Measurements from ENCODE around the gene LNP1.
"Not testable (repeated sequence)": the region's sequence is repeated elsewhere in the genome, so short reads cannot be mapped to it uniquely, and the experiment has no call there.

LNP1 gene

DNA sequence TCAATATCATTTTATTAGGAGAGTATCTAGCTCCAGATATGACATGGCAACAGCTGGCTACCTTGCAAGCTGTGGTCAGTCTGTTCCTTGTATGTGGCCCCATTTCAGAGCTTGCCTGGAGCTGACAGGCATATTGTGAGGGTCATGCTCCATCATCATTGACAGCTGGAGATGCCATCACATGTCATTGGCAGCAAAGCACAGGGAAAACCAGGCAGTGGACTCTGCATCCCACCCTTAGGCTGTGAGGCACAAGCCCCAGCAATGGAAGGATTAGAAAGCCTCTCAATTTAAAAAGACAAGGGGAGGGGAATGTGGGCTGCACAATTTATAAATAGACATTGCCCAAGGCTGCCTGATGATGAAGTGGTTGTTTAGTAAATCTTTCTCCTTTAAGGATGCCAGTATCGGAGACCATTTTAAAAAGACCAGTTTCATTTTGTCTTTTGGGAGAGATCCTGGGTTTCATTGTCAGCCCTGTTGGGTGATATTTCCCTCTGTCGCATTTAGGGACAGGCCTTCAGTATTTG is 27.9 kb downstream of the LNP1 start:
- DNase-seq (ENCODE audit: low read depth): no peak

DNA sequence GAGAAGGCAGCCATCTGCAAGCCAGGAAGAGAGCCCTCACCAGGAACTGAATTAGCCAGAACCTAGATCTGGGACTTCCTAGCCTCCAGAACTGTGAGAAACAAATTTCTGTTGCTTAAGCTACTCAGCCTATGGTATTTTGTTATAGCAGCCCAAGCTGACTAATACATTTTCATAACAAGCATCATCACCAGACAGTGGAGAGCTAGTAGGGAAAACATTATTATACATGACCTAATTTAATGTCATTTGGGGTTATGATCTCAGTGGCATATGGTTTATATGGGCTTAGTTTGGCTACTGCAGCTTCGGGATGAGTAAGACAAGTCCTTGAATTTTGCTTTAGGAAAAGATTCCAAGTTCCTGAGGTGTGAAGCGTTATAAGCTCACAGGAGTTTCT is 35.6 kb downstream of the LNP1 start:
- DNase-seq (ENCODE audit: low read depth): no peak

GRCh38 chr3:100437721-100438622 is 36.6 kb downstream of the LNP1 start:
- no peak for DNase-seq (ENCODE audit: low read depth)

DNA sequence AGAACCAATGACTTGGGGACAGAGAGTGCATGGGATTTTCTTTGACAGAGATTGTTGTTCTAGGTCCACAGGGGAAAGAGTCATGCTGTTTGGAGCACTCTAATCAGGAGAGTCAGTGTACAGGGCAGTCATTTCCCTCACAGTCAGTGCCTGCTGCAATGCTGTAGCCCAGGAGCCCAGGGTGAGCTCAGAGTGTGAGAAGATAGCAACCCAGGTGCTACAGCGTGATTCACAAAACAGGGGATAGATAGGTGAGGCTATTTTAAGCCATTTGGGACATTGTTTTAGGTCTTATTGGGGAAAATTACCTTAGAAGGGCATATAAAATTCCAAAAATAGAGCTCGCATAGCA is 37.3 kb downstream of the LNP1 start:
- no peak for DNase-seq (ENCODE audit: low read depth)

DNA sequence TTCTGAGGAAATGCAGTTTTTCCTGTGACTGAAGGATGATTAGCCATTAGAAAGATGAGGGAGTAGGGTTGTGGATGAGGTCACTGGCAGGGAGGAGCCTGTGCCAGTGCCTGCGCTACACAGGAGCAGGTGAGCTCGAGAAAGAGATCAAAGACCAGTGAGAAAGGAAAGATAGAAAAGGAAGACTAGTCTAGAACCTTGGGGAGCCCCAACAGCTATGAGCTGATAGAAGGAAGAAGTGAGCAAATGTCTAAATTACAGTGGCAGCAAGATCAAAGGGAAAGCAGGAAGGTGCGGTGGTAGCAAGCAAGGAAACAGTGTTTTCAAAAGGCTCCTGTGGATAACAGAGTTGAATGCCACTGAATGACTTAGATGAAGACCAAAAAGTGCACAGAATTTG is 39.6 kb downstream of the LNP1 start:
- no peak for DNase-seq (ENCODE audit: low read depth)

GRCh38 chr3:100443690-100444089 is 42.4 kb downstream of the LNP1 start:
- no peak for DNase-seq (ENCODE audit: low read depth)

- DNase-seq (ENCODE audit: low read depth): not testable (repeated sequence)
Observed at GRCh38 chr3:100447067-100447466, 45.7 kb downstream of the LNP1 start.

DNA sequence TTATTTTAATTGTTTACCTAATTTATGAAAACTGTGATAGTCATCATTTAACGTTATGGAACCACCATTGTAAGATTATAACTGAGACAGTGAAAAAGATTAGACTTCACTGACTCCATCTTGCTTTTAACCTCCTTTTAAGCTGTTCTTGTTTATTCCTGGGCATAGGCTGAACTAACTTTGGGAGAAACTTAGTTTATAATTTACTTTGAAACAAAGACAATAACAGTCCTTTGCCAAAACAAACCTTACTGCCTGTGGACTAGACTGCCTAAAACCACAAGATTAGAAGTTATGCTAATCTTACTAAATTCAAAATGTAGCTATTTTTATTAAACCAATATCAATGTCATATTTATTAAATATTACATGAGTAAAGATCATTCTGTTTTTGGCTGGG is 46.7 kb downstream of the LNP1 start:
- DNase-seq (ENCODE audit: low read depth): no peak

DNA sequence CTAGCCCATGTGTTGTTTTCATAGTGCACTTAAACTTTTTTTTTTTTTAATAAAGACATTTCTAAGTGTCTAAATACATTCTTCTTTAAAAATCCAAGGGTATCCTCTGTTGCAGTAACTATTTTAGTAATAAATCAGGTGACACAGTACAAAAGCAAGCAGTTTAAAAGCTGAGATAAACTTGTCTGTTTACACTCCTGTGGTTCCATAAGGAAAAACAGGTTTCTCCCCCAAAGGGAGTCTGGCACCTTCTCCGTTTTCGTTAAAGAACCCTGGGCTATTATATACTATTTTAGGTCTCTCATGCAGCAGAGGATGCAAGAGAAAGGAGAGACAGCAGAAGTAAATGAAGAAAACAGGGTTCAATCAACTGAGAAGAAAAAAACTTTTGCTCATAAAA is 47.9 kb downstream of the LNP1 start:
- no peak for DNase-seq (ENCODE audit: low read depth)

DNA sequence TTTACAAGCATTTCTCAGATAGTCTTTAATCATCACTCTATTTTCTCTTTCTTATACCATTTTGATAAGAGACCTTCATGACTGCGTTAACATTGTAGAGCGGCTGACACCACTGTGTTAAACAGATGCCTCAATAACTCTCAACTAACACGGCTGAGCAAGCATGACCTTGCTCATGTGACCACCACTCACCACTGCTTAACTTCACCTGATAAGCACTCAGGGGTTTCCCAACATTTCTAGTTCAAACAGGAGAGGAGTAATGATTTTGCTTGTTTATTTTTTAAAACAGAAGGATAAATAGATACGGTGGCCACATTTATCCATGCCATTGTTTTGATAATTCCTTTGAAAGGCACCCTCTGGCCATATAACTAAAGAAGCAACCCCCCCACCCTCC is 53.3 kb downstream of the LNP1 start:
- DNase-seq (ENCODE audit: low read depth): no peak

- DNase-seq (ENCODE audit: low read depth): no peak
Observed at GRCh38 chr3:100455841-100456550, 54.7 kb downstream of the LNP1 start.

GRCh38 chr3:100456745-100457144 is 55.4 kb downstream of the LNP1 start:
- DNase-seq (ENCODE audit: low read depth): no peak

DNA sequence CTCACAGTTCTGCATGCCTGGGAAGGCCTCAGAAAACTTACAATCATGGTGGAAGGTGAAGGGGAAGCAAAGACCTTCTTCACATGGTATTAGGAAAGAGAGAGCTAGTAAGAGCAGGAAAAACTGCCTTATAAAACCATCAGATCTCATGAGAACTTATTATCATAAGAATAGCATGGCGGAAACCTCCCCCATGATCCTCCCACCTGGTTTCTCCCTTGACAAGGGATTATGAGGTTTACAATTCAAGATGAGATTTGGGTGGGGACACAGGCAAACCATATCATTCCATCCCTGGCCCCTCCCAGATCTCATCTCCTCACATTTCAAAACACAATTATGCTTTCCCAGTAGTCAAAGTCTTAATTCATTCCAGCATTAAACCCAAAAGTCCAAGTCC is 56.5 kb downstream of the LNP1 start:
- no peak for DNase-seq (ENCODE audit: low read depth)

DNA sequence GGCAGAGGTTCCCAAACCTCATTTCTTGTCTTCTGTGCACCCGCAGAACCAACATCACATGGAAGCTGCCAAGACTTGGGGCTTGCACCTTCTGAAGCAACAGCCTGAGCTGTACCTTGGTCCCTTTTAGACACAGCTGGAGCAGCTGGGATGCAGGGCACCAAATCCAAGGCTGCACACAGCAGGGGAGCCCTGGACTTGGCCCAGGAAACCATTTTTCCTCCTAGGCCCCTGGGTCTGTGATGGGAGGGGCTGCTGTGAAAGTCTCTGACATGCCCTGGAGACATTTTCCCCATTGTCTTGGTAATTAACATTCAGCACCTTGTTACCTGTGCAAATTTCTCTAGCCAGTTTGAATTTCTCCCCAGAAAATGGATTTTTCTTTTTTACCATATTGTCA is 57.5 kb downstream of the LNP1 start:
- DNase-seq (ENCODE audit: low read depth): no peak

GRCh38 chr3:100463002-100463401 is 61.7 kb downstream of the LNP1 start:
- DNase-seq (ENCODE audit: low read depth): no peak

DNA sequence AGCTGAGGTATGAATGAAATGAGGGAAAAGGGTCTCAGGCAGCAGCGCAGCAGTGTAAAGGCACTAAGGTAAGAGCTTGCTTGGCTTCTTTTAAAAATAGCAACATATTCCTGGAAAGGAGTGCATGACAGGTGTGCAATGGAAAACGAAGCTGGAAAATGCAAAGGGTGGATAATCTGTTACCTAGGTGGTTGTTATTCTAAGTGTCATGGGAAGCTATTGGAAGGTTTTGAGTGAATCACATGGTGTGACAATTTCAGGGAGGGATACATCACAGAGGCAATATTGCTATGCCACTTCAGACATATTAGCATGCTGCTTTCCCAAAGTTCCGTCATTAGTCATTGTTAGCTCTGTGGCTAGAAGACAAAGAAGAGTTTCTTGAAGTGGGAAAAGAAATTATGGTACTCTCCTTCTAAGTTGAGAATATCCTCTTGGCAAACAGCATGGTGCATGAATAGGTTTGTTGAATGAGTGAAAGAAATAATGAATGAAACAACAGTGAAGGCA is 62.4 kb downstream of the LNP1 start:
- DNase-seq (ENCODE audit: low read depth): no peak

GRCh38 chr3:100465892-100466777 is 64.8 kb downstream of the LNP1 start:
- no peak for DNase-seq (ENCODE audit: low read depth)

DNA sequence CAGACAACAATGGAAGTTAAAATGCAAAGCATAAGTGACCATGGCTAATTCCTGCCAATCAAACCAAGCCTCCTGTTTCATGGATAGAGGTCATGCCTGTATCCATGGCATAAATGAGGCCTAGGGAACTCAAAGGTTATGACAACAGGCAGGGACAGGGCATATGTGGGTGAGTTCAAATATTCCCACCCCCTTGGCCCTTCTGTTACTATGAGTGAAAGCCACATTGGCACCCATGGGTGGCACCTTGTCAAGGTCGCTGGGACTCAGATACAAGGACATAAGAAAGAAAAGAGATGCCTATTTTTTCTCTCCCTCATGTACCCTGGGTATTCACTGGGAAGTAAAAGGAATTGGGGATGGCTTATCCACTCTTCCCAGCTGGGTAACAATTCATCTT is 65.8 kb downstream of the LNP1 start:
- DNase-seq (ENCODE audit: low read depth): no peak

DNA sequence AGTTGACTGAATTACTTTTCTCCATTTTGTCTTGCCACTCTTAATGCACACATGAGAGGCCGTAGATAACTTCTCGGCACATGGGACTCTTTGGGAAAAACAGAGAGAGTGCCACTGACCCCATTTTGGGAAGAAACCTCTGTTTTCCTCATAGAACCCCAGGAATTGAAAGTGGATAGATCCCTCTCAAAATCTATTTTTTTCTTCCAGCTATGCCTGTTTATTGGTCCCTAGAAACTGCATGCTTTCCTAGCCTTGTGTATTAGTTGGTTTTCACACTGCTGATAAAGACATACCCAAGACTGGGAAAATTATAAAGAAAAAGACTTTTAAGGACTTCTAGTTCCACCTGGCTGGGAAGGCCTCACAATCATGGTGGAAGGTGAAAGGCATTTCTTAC is 67.3 kb downstream of the LNP1 start:
- DNase-seq (ENCODE audit: low read depth): no peak

GRCh38 chr3:100470951-100471350 is 69.6 kb downstream of the LNP1 start:
- no peak for DNase-seq (ENCODE audit: low read depth)

DNA sequence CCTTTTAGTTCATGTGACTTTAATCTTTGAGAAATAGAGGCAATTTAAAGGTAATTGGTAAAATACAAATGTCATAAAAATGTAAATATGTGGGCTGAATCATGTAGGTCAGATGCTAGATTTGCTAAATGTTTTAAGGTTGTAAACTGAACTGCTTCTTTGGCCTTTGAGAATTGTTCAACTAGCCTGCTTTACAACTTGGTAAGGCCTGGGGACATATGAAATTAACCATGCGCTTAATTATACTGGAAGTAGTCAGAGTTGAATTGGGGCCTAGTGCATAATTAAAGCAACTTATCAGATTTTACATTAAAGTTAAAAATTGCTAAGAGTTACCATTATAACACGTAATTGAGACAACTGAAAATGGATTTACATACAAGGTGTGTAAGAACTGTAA is 70.1 kb downstream of the LNP1 start:
- no peak for DNase-seq (ENCODE audit: low read depth)

GRCh38 chr3:100477851-100478360 is 76.6 kb downstream of the LNP1 start:
- DNase-seq (ENCODE audit: low read depth): not testable (repeated sequence)
